Small intestine (tissue), 4 donors: Measurements from ENCODE around the gene LRRC8C. TPM values are rescaled to one million over a fixed set of nuclear protein-coding genes. Genes with fewer than 3 reads are reported as not detected.

Experiments used
- polyA plus RNA-seq, 4 donors: library from polyadenylated mRNA; stranded (reverse) in 3 of 4; unstranded in 1 of 4; fragments of 200-250 nt in 3 of 4; fragments of 120-200 nt in 1 of 4; gene quantifications; one replicate each; pipeline versions ENCODE4 v1.2.1 to v1.2.3, GENCODE V29; 2013
- donor health status: healthy with polysubstance abuse.
- donor health status: Bipolar disorder and iron deficiency.
- donor health status: healthy.

The LRRC8C gene
- polyA plus RNA-seq, 4 donors, result 0.22 to 3.2 (median 1.5) TPM

Other genes with a start within 250 kb of the LRRC8C start
- gene LRRC8B, start 108.3 kb upstream of the LRRC8C start, polyA plus RNA-seq, result 1 to 10 TPM; 1.6 to 8.4 (median 4.2) TPM
- gene LRRC8D, start 187.9 kb downstream of the LRRC8C start, polyA plus RNA-seq, result 10 to 100 TPM; 13.0 to 36.7 (median 20.2) TPM